ENCODE results near the gene CKAP2L. TPM values are rescaled to one million over a fixed set of nuclear protein-coding genes. Genes with fewer than 3 reads are reported as not detected.

The CKAP2L gene
- total RNA-seq, 1 experiment from 2014 or later = 23.3 TPM

GRCh38 chr2:112723547-112723940, 40.9 kb downstream of the CKAP2L start:
- Histone ChIP-seq H4K8ac (replicated peaks; ENCODE audit: insufficient read length, low read depth, low read length) (no peak overlapping the region), H3K79me1 (ENCODE audit: insufficient read depth, low read depth, low read length, poor library complexity, severe bottlenecking) (no peaks in the 10 kb centered on the region), H3K18ac (ENCODE audit: insufficient read length, low read depth, low read length) (no peak overlapping the region), H3K79me2 (ENCODE audit: insufficient read depth, low read length) (no peaks in the 10 kb centered on the region), H2BK12ac (ENCODE audit: insufficient read length, low read depth, low read length) (no peak overlapping the region), H3T11ph (ENCODE audit: low read length) (no peak overlapping the region), H3K27ac (ENCODE audit: insufficient read length, low read depth, low read length) (no peak overlapping the region), H2BK120ac (ENCODE audit: low read depth, low read length, poor library complexity, severe bottlenecking) (no peak overlapping the region), H2BK20ac (ENCODE audit: low read depth, low read length, poor library complexity, severe bottlenecking) (no peak overlapping the region), H3K14ac (ENCODE audit: insufficient read depth, low read length) (no peak overlapping the region), H3K4me1 (ENCODE audit: insufficient read depth, low read length) (no peaks in the 10 kb centered on the region), H3K56ac (ENCODE audit: insufficient read length, low read depth, low read length) (no peak overlapping the region), H4K91ac (ENCODE audit: insufficient read length, low read depth, low read length) (no peak overlapping the region), H2AFZ (ENCODE audit: low read length) (no peak overlapping the region), H3K23ac (ENCODE audit: insufficient read length, low read depth, low read length) (no peak overlapping the region), H3K9me3 (ENCODE audit: control insufficient read depth, low read depth, low read length) (no peaks in the 10 kb centered on the region), H2AK5ac (ENCODE audit: insufficient read length, low read length) (no peak overlapping the region), H3K4me2 (ENCODE audit: insufficient read depth, insufficient read length, low read length) (no peak overlapping the region), H3K27me3 (ENCODE audit: insufficient read depth, low read length) (no peaks in the 10 kb centered on the region), H3K23me2 (ENCODE audit: insufficient read length, low read depth, low read length, poor library complexity, severe bottlenecking) (no peaks in the 10 kb centered on the region), H3K4ac (ENCODE audit: low read depth, low read length) (no peak overlapping the region), H2BK5ac (ENCODE audit: insufficient read length, low read length) (no peak overlapping the region), H2BK15ac (ENCODE audit: low read depth, low read length) (no peak overlapping the region), H4K20me1 (ENCODE audit: control insufficient read depth, insufficient read depth, insufficient read length) (no peaks in the 10 kb centered on the region), H3K9ac (ENCODE audit: extremely low read depth, insufficient read length, low read length) (no peak overlapping the region), H4K5ac (ENCODE audit: insufficient read length, low read depth, low read length) (no peak overlapping the region)
- Mint-ChIP-seq H3K4me1 (peaks cover 6 to 10% of the 10 kb centered on the region in 2 experiments; a peak in 2 of 4 replicates), H3K27ac (no peak overlapping the region), H3K27me3 (ENCODE audit: low read depth) (no peaks in the 10 kb centered on the region; the same call in 1 of the 2 replicates), H3K9me3 (no peaks in the 10 kb centered on the region), H3K4me3 (no peak overlapping the region), H3K36me3 (ENCODE audit: insufficient read depth in 1 of 3, low read depth in 3 of 3) (no peaks in the 10 kb centered on the region; a peak in 1 of 7 replicates)
- no peak for DNase-seq
- TF ChIP-seq CTCF (conservative IDR thresholded peaks at IDR 0.05) = no peak
- WGBS (ENCODE audit: extremely low coverage, insufficient read length, low lambda C conversion rate) = no CpG with 5 or more reads among the region's 6 CpGs
